Bone marrow (tissue), 2 donors: ENCODE results near the gene ODC1.
A peak's percentile ranks its signal among the peaks of the same experiment; 100 is the strongest.
"Not testable (repeated sequence)": the region's sequence is repeated elsewhere in the genome, so short reads cannot be mapped to it uniquely, and the experiment has no call there.

ENCODE experiments used
- DNase-seq, 2 donors: peaks; one replicate each; lab custom pipeline; 2025; lab: John Stamatoyannopoulos, UW

Gene ODC1

GRCh38 chr2:10452956-10453904, 5.1 kb upstream of the ODC1 start:
- no peak for DNase-seq

GRCh38 chr2:10452312-10452711, 4.2 kb upstream of the ODC1 start:
- DNase-seq: no peak

- no peak for DNase-seq
These were observed 3.7 kb upstream of the ODC1 start for GRCh38 chr2:10451819-10452218.

GRCh38 chr2:10449838-10450691, 1.9 kb upstream of the ODC1 start:
- no peak for DNase-seq

DNA sequence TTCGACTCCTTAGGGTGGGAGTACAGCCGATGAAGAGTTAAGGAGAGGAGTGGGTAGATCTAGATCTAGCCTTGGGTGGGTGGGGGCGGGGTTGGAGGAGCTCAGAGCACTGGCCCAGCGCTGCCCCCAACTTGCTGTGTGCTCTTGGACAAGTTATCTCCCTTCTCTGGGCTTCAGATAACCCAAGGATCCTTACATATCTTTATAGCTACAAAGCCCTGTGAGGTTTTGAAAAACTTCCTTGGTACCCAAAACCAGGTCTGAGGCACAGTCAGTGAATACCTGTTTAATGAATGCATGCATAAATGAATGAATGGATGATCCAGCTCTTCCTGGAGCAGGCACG, 1.3 kb upstream of the ODC1 start:
- no peak for DNase-seq

DNA sequence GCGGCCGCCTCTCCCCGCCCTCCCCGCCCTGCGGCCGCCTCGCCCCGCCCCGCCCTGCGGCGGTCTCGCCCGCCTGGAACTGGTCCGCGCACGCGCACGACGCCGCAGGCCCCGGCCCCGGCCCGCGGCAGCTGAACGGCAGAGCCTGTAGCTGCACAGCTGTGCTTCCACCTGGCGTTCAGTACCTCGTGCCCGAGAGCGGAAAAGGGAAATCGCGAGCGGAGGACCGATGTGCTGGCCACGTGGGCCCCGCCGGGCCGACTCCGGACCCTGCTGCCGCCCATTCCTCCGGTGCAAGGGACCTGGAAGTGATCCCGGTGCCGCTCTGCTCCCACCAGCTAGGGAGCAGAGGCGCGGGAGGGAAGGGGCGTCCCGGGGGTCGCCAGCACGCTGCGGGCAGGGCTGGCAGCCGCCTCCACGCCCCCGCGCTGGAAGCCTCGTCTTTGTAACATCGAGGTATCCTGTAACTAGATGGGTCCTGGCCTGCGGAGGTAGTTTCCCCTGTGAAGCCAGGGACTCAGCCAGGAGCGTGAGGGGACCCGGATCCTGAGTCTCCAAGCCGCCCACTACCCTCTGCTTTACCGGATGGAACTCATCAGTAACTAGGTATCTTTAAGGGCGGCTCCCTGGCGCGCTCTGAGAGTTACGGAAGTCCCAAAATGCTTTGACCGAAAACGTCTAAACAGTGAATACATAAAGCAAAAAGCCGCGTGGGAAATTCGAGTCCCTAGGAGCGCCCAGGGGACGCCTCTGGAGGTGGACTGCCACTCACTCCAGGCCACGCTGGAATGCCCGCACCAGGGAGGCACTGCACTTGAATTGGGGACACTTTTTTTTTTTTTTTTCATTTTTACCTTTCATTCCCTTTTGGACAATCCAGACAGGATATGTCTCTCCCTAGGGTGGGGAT, 704 bp upstream of the ODC1 start:
- DNase-seq: peak; percentile 79 to 91

- peak; percentile 43 to 52 for DNase-seq
These were observed 730 bp downstream of the ODC1 start for GRCh38 chr2:10447300-10447894.

DNA sequence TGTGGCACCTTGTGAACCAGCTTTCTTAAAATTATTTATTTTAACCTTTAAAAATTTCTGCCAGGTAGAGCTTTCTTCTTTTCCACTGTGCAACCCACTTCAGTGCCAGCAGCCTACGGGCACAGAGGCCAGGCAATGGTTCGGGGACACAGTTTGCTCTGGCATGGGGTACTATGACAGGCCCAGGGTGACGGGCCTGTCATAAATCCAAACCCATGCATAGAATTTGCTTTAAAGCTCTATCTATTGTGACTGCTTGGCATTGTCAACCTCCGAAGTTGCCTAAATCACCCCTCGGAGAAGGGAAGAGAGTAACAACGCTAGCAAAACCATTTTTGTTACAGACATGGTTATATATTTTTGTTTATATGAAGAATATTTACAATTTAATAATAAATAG, 1.5 kb downstream of the ODC1 start:
- no peak for DNase-seq

- DNase-seq: no peak
These were observed 3.7 kb downstream of the ODC1 start for GRCh38 chr2:10444463-10444862.

DNA sequence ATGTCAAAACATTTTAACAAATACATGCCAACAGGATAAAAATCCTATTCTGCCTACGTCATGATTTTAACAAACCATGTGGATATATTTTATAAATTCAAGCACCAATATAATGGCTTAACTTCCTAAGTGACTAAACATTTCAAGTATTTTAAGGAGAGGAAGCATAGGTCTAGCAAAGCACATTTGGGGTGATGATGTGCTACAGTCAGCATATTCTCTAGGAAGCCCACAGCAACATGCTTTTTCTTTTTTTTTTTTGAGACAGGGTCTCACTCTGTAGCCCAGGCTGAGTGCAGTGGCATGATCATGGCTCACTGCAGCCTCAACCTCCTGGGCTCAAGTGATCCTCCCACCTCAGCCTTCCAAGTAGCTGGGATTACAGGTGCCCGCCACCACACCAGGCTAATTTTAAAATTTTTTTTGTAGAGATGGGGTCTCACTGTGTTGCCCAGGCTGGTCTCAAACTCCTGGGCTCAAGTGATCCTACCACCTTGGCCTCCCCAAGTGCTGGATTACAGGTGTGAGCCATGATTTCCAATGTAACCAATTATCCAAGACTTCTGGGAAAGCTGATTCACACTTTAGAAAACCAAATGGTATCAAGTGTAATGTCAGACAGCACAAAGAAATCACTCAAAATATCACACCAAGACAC, 5.5 kb downstream of the ODC1 start:
- DNase-seq: not testable (repeated sequence)

DNA sequence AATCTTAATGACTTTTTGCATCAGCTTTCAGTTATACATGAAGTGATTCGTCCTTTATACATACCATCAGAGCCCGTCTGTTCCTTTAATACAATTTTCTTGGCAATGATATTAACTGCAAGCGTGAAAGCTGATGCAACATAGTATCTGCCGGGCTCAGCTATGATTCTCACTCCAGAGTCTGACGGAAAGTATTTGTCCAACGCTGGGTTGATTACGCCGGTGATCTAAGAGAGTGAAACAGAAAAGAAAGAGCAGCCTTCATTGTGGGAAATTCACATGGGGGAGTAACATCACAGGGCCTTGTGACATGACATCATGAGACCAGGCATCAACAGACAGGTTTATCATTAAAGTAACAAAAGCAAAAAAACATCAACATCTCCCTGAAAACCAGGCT, 6.2 kb downstream of the ODC1 start:
- DNase-seq: no peak

DNA sequence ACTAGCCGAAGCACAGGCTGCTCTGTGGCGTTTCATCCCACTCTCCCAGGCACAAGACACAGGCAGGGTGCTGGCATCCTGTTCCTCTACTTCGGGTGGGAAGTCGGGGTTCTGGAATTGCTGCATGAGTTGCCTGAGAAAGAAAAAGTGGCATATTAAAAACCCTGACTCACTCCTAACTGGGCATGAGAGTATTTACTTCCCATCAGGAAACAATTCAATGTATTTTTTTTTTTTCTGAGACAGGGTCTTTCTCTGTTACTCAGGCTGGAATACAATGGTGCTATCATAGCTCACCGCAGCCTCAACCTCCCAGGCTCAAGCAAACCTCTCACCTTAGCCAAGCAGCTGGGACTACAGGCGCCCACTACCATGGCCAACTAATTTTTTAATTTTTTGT, 7.4 kb downstream of the ODC1 start:
- no peak for DNase-seq

GRCh38 chr2:10439971-10440370, 8.2 kb downstream of the ODC1 start:
- no peak for DNase-seq

- DNase-seq: no peak
These were observed 8.8 kb downstream of the ODC1 start for GRCh38 chr2:10439185-10439879.

DNA sequence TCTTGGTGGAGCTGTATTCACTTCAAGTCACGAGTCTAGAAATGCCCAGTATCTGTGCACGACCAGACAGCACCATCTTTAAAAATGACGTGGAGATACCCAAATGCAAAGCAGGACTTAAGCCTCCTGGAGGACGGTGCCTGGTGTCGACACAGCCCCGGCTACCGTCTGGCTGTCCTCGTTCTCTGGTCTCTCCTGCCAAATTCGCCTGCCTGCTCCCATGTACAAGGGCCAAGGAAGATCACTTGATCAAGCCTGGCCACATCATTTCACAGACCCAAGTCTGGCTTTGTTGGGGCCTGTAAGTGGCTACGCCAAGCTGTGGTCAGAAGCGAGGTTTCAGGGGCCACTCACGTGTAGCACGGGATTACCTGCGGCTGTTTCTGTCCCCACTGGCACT, 9.4 kb downstream of the ODC1 start:
- DNase-seq: no peak

DNA sequence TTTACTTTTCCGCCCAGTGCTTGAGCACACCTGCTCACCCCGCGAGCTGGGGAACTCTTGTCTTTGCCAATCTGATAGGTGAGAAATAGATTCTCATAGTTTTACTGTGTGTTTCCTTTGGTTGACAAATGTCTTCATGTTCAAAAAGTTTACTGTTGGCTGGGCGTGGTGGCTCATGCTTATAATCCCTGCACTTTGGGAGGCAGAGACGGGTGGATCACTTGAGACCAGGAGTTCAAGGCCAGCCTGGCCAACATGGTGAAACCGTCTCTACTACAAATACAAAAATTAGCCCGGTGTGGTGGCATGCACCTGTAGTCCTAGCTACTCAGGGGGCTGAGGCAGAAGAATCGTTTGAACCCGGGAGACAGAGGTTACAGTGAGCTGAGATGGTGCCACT, 10.3 kb downstream of the ODC1 start:
- no peak for DNase-seq

- no peak for DNase-seq
These were observed 11.5 kb downstream of the ODC1 start for GRCh38 chr2:10436583-10437110.

DNA sequence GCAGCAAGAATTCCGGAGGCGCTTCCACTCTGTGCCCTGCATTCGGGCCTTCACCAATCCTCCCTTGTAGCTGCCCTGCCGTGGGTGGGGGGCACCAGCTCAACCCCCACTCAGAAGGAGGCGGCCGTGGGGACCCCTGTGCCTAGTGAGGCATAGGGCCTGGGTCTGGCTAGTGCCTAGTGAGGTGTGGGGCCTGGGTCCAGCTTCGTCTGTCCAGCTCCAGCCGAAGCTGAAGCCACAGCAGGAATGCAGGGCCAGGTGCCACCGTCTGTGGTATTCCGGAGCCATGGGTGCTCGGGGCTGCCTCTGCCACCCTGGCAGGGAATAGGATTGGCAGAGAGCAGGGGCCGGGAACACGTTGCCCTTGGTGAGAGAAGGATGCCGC, 12.3 kb downstream of the ODC1 start:
- DNase-seq: no peak

DNA sequence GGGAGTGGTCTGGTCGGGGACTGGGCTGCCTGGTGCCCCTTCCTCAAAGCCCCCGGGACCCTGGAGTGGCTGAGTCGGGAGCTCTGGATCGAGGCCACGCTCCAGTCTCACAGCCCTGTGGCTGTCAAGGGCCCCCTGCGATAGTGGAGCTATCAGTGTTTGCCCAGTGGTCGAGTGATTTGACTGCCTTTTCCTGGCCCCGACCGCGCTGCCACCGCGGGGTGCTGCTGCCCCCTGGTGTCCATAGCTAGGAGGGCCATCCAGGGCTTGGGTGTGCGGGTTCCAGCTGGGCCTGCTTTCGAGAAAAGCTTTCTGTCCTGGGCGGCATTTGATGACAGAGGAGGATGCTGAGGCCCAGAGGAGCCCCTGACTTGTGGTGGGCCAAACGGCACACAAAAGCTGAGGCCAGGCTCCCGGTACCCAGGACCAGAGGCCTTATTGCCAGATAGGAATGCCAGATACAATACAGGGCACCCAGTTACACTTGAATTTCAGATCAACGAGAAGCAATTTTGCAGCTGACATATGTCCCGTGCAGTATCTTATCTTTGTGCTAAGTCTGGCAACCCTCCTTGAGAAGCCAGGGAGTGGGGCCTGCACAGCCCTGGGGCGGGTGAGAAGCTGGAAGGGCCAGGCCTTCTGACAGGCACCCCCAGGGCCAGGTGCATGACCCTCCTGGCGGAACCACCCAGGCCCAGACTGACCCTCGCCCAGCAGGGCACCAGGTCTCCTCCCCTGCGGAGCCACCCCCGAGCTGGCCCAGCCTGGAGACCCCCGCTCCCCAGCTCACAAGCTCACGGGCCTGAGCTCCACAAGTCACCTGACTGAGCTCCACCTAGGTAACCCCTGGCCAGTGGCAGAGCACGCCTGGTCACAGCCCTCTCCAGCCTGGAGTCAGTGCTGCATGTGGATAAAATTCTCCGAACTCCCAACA, 13.0 kb downstream of the ODC1 start:
- peak; percentile 26 to 67 for DNase-seq
